OCI-LY7 (cell line): Measurements from ENCODE around the gene KDSR.

Source experiments
- CTCF ChIP-seq: fragments of 200-600 bp; sonication (generic); conservative IDR thresholded peaks from 2 replicates; pipeline ENCODE4 v1.5.1; 2014; ENCODE audit warnings: mild to moderate bottlenecking, antibody characterized with exemption, low read length, moderate library complexity, mixed read lengths
- EZH2phosphoT487 ChIP-seq: fragments of 200-600 bp; sonication (generic); IDR thresholded peaks from 2 replicates; pipeline ENCODE4 v1.6.1; 2018; ENCODE audit warnings: low read depth, borderline replicate concordance, mild to moderate bottlenecking, mixed run types, antibody characterized with exemption, low read length, moderate library complexity, mixed read lengths

GRCh38 chr18:63320975-63321265, 46.1 kb downstream of the KDSR start:
- TF ChIP-seq CTCF: no peak
- no peak for TF ChIP-seq EZH2phosphoT487
